ENCODE measurements around the gene MFSD8.
"Not testable (repeated sequence)": the region's sequence is repeated elsewhere in the genome, so short reads cannot be mapped to it uniquely, and the experiment has no call there.

Gene MFSD8, protein sequence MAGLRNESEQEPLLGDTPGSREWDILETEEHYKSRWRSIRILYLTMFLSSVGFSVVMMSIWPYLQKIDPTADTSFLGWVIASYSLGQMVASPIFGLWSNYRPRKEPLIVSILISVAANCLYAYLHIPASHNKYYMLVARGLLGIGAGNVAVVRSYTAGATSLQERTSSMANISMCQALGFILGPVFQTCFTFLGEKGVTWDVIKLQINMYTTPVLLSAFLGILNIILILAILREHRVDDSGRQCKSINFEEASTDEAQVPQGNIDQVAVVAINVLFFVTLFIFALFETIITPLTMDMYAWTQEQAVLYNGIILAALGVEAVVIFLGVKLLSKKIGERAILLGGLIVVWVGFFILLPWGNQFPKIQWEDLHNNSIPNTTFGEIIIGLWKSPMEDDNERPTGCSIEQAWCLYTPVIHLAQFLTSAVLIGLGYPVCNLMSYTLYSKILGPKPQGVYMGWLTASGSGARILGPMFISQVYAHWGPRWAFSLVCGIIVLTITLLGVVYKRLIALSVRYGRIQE

DNA sequence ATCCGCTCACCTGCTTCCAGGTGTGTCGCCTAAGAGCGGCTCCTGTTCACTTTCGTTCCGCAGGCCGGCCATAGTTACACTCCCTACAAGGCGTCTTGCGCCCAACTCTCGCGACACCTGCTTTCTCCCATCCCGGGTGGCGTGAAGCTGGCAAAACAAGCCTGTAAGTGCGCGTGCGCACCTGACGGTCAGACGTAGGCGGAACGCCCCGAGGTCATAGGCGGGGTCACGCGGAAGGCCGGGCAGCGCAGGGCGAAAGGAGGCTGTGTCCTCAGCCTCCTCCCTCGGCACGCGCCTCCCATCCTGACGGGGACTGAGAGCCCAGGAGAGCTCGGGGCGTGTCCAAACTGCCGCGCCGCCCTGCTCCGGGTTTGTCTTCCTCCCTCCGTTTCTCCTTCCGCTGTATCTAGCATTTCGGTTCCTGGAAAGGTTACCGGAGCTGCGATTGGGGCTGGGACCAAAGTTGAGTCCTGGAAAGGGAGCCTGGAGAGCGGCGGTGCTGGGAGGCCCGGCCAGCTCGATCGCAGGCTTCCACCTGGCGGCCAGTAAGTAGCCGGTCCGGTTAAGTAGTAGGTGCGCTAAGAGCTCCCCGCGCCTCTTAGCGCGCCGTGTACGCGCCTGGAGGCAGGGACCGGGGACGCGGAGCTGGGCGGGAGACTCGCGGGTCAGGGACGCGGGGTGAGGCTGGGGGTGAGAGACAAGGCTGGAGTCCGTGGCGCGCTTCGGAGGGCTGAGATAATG, at the start of gene MFSD8, which contains the start of gene ABHD18:
Gene MFSD8, minus strand, starts transcription at position 112 of the 741 bp plus-strand sequence. Its CDS starts 40 bp downstream, at position 72.
Gene ABHD18, plus strand, starts transcription at position 345 of the 741 bp plus-strand sequence. CDS start 17,550 bp downstream, outside the sequence.
- peak; percentile 98 to 99 for DNase-seq (ENCODE audit: low read depth in 2 of 2)

DNA sequence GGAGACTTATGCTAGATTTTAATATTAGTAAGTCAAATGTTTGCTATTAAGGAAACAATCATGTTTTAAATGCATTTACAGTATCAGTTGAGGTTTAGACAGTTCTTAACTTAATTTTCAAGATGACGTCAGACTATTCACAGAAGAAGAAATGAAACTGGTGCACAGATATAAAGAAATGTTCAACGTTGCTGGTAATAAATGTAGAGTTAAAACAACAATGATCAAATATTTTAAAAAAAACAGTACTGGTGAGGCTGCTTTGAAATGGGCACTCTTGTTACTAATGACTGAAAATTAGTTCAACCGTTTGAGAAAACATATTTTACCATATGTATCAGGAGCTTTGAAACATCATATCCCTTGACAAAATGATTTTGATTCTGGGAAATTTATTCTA, 44.5 kb upstream of the MFSD8 start:
- DNase-seq (ENCODE audit: low read depth in 2 of 2), result no peak

DNA sequence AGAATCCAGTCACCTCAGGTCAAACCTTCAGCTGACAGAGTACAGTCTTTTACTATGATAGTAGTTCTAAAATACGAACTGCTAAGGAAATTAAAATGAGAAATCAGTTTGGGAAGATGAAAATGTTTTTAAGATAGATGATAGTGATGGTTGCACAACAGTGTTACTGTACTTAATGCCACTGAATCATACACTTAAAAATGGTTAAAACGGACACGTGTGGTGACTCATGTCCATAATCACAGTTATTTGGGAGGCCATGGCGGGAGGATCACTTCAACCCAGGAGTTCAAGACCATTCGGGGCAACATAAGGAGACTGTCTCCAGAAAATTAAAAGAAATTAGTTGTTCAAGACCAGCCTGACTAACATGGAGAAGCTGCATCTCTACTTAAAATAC, 41.6 kb upstream of the MFSD8 start:
- no peak for DNase-seq (ENCODE audit: low read depth in 2 of 2)

DNA sequence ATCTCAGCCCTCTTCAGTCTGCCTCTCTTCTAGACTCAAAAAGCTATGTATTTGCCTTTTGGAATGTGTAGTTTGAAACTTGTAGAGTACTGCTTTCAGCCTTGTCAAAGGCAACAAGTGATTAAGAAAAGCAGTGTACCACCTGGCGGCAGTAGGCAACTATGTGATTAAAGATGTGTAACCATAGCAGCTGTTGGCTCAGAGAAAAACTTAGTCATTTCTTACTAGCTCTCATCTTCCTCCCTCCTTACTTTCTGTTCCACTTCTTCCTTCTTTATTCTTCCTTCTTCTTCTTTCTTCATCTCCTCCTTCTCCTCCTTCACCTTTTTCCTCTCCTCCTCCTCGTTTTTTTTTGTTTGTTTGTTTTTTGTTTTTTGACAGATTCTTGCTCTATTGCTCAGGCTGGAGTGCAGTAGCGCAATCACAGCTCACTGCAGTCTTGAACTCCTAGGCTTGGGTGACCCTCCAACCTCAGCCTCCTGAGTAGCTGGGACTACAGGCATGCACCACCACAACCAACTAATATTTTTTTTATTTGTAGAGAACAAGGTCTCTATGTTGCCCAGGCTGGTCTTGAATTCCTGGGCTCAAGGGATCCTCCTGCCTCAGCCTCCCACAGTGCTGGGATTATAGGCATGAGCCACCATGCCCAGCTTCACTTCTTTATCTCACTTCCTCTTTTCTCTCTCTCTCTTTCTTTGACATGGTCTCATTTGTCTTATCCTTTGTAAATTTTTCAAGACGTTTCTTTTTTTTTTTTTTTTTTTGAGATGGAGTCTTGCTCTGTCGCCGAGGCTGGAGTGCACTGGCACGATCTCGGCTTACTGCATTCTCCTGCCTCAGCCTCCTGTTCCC, 32.8 kb upstream of the MFSD8 start:
- DNase-seq (ENCODE audit: low read depth in 2 of 2), result no peak

DNA sequence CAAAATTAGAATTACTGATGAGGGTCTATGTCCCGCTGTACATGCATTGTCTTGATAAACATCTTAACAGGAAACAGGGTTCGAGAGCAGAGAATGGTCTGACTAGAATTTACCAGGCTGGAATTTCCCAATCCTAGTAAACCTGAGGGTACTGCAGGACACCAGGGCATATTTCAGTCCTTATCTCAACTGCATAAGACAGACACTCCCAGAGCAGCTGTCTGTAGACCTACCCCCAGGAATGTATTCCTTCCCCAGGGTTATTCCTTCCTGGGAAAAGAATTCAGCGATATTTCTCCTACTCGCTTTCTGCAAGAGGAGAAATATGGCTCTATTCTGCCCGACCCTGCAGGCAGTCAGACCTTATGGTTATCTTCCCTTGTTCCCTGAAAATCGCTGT, 31.5 kb upstream of the MFSD8 start:
- not testable (repeated sequence) for DNase-seq (ENCODE audit: low read depth in 2 of 2)

DNA sequence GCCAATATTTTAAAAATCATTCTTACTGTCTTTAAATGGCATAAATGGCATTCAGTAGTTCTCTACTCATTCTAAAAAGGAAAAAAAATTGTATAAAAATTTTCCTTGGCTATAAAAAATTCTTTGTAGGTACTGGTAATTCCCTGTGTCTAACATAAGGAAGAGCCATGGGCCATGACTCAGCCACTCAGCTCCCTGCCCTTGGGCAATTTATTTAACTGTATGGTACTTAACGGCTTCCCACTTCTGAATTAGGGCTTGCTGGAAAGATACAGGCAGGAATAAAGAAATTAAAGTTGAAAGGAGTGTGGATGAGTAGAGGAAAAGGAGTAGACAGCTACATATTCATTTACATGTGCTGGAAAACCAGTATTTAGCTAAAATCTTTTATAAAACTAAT, 30.8 kb upstream of the MFSD8 start:
- DNase-seq (ENCODE audit: low read depth in 2 of 2), result no peak

DNA sequence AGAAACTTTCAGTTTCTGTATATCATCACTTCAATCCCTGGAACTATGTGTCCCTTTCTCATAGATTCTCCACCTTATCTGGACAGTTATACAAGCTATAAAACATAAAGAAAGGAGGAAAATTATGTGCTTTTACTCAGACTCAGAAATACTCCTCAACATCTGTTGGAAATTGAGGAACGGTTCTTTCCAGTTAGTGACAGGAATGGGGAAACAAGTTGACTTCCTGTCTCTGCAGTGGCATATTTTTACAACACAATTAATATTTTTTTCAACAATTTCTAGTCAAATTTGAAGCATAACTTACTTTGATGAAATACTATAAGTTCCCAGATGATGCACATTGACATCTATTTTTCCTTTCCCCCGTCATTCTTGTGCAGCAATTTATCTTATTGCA, 28.2 kb upstream of the MFSD8 start:
- no peak for DNase-seq (ENCODE audit: low read depth in 2 of 2)

DNA sequence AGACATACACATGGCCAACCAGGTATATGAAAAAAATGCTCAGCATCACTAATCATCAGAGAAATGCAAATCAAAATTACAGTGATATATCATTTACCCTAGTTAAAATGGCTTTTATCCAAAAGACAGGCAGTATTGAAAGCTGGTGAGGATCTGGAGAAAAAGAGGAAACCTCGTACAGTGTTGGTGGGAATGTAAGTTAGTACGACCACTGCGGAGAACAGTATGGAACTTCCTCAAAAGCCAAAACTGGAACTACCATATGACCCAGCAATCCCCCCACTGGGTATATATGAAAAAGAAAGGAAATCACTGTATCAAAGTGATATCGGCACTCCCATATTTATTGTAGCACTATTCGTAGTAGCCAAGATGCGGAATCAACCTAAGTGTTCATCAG, 23.7 kb upstream of the MFSD8 start:
- DNase-seq (ENCODE audit: low read depth in 2 of 2), result no peak

DNA sequence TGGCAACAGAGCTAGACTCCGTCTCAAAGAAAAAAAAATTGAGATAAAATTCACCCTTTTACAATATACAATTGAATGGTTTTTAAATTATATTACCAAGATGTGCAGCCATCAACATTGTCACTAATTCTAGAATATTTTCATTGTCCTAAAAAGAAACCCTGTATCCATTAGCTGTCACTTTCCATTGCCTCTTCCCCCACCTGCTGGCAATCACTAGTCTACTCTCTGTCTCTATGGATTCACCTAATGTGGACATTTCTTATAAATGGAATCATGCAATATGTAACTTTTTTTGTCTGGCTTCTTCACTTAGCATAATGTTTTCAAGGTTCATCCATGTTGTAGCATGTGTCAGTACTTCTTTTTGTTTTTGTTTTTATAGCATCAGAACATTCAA, 21.0 kb upstream of the MFSD8 start:
- no peak for DNase-seq (ENCODE audit: low read depth in 2 of 2)

DNA sequence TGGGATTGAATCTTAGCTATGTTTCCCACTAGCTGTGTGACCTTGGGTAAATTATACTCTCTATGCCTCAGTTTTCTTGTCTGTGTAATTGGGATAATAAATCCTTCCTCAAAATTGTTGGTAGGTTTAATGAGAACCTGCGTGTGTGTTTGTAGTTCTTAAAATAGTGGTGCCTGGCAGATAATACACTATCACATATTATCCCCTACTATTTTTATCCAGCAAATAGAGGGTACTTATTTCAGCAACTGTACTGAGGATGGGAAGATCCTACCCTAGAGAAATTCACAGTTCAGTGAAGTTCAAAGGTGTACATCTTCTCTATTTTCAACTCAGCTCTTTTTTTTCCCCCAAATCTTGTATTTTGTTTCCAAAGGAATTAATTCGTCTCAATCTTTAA, 17.5 kb upstream of the MFSD8 start:
- no peak for DNase-seq (ENCODE audit: low read depth in 2 of 2)

DNA sequence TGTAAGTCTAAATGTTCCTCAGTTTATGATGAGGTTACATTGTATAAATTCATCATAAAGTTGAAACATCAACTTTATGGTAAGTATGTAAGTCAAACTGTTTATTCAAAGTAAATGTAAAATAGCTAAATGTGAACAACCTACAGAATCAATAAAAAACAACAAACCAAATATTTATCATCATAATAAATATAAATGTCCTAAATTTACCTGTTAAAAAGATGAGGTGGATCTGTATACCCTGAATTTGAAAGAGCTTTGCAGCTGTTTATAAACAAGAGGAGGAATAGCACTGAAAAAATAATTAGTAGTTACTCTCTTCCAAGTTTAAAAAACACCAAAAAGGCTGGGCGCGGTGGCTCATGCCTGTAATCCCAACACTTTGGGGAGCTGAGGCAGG, 14.0 kb upstream of the MFSD8 start:
- no peak for DNase-seq (ENCODE audit: low read depth in 2 of 2)

DNA sequence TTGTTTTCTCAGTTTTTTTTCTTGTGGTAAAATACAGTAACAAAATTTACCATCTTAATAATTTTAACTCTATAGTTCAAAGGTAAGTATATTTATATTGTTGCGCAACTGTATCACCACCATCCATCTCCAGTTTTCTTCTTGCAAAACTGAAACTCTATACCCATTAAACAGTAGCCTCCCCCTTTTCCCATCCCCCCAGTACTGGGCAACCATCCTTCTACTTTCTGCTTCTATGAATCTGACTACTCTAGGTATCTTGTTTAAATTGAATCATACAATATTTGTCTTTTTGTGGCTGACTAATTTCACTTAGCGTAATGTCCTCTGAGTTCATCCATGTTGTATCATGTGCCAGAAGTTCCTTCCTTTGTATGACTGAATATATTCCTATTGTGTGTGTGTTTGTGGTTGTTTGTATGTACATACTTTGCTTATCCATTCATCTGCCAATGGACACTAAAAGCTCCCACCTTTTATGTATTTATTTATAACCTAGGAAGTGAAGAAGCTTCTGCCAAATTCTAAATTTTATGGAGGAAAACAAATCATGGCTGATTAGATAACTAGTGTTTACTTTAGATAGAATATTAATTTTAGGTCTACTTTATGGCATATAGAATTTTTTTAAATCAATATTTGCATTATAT, 10.3 kb upstream of the MFSD8 start:
- no peak for DNase-seq (ENCODE audit: low read depth in 2 of 2)

DNA sequence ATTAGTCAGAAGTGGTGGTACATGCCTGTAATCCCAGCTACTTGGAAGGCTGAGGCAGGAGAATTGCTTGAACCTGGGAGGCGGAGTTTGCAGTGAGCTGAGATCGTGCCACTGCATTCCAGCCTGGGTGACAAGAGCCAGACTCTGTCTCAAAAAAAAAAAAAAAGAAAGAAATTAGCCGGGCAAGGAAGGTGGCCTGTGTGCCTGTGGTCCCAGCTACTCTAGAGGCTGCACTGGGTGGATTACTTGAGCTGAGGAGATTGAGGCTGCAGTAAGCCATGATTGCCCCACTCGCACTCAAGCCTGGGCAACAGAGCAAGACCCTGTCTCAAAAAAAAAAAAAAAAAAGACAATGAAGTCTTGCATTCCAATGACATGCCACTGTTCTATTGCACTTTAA, 6.0 kb upstream of the MFSD8 start:
- not testable (repeated sequence) for DNase-seq (ENCODE audit: low read depth in 2 of 2)

DNA sequence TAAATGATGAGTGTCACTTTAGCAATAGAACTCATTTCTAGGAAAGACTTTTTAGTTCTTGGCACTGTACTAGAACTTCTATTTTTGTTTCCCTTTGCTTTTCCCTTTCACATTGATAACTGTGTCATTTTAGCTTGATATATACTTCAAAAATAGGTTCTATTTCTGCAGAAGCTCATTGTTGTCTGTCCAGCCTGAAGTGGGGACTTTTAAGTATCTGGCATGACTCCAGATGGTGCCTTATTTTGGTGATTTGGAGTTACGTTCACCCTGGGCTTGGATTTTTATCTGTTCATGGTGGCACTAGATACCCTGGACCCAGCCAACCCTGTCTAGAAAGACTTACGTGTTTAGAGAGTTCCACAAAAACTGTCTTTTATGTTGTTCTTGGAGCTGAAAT, 3.6 kb upstream of the MFSD8 start:
- no peak for DNase-seq (ENCODE audit: low read depth in 2 of 2)

DNA sequence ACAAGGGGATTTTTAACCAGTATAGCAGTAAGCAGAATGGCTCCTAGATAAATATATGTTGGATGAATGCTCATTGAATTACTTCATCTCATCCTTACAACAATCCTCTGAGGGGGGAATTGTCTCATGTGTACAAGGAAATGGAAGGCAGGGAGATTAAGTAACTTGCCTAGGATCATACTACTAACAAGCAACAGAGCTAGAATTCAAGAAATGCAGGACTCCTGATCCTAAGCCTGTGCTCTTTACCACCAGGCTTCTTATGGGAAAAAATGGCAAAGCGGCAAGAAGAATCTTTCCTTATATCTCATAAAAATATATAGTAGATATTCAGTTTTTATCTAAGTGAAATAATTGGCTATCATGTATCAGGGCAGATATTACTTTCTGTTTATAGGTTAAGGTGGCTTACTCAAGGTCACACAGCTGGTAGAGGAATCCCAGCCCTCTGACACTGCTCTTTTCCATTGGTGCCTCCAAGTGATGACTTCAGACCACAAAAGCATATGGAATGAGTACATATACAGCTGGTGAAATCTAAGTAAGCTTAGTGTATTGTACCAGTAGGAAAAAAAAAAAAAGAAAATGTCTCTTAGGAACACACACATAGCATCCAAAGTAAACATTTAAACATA, 2.3 kb upstream of the MFSD8 start:
- DNase-seq (ENCODE audit: low read depth in 2 of 2), result no peak

DNA sequence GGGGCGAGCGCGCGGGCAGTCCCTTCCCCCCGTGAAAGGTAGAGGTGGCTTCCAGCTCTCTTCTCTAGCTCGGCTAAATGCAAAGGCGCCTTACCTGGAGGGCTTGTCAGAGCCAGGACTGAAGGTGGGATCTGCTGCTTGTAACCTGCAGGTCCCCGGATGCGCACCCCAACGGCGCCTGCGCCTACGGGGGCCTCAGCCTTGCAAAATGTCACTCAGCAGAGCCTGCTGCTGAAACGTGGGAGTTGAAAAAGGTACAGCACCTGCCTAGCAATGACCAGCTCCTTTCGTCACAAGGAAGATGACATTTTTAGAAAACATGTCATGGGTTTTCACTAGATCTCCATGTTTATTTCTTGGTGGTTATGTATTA, 816 bp upstream of the MFSD8 start:
- DNase-seq (ENCODE audit: low read depth in 2 of 2), result peak; percentile 61 to 68

DNA sequence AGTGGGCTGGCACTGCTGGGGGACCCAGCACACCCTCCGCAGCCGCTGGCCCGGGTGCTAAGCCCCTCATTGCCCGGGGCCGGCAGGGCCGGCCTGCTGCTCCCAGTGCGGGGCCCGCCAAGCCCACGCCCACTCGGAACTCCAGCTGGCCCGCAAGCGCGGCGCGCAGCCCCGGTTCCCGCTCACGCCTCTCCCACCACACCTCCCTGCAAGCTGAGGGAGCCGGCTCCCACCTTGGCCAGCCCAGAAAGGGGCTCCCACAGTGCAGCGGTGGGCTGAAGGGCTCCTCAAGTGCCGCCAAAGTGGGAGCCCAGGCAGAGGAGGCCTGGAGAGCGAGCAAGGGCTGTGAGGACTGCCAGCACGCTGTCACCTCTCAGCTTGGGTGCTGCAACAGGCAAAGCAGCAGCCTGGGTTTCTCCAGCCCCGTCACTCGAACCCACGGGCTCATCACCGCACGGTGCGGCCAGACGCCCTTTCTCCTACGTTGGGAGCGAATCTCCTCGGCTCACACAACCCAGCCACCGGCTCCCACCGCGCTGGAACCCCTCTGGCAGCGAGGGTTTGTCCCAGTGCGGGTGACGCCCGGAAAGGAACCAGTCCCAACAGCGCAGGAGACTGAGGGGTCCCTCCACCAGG, 429 bp downstream of the MFSD8 start:
- peak in 1 of 2 donors; percentile 19 for DNase-seq (ENCODE audit: low read depth in 2 of 2)

DNA sequence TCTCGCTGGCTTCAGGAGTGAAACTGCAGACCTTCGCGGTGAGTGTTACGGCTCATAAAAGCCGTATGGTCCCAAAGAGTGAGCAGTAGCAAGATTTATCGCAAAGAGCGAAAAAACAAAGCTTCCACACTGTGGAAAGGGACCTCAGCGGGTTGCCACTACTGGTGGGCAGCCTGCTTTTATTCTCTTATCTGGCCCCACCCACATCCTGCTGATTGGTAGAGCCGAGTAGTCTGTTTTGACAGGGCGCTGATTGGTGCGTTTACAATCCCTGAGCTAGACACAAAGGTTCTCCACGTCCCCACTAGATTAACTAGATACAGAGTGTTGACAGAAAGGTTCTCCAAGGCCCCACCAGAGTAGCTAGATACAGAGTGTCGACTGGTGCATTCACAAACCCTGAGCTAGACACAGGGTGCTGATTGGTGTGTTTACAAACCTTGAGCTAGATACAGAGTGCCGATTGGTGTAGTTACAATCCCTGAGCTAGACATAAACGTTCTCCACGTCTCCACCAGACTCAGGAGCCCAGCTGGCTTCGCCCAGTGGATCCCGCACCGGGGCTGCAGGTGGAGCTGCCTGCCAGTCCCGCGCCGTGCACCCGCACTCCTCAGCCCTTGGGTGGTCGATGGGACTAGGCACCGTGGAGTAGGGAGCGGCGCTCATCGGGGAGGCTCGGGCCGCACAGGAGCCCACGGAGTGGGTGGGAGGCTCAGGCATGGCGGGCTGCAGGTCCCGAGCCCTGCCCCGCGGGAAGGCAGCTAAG, 1.2 kb downstream of the MFSD8 start:
- DNase-seq (ENCODE audit: low read depth in 2 of 2), result not testable (repeated sequence)

DNA sequence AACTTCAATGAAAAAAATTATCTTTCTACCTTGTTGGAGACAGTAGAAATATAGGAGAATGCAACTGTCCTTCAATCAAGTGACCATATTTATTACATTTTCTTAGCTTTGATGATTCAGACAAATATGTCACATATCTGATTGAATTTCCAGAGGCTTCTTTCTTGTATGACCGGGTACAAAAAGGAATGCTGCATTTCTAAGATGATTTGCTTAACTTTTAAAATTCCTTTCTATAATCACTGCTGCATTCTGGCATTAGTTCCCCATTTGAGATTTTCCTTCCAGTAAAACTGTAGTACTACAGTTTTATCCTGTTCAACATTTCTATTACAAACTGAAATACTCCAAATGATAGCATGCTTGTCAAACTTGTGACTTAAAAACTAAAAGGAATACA, 5.2 kb downstream of the MFSD8 start:
- DNase-seq (ENCODE audit: low read depth in 2 of 2), result no peak

DNA sequence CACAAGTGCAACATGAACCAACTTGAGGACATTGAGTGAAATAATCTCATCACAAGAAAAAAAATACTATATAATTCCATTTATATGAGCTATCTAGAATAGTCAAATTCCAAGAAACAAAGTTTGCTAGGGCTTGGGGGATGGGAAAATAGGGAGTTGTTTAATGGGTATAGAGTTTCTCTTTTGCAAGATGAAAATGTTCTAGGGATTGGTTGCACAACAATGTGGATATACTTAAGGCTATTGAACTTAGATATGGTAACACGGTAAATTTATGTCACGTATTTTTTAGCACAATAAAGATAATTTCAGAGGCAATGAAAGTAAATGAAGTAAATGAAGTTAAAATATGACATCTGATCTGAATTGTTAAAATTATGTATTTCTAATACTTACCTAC, 7.9 kb downstream of the MFSD8 start:
- DNase-seq (ENCODE audit: low read depth in 2 of 2), result no peak
